SKM-1 treated with dmso at 0.1 percent for 144 hours (cell line): ENCODE measurements around the gene PRDM16.

ENCODE experiments used
- DNase-seq: peaks from one replicate; lab custom pipeline; 2025; ENCODE audit not compliant: unreplicated experiment; lab: John Stamatoyannopoulos, UW

PRDM16 gene

DNA sequence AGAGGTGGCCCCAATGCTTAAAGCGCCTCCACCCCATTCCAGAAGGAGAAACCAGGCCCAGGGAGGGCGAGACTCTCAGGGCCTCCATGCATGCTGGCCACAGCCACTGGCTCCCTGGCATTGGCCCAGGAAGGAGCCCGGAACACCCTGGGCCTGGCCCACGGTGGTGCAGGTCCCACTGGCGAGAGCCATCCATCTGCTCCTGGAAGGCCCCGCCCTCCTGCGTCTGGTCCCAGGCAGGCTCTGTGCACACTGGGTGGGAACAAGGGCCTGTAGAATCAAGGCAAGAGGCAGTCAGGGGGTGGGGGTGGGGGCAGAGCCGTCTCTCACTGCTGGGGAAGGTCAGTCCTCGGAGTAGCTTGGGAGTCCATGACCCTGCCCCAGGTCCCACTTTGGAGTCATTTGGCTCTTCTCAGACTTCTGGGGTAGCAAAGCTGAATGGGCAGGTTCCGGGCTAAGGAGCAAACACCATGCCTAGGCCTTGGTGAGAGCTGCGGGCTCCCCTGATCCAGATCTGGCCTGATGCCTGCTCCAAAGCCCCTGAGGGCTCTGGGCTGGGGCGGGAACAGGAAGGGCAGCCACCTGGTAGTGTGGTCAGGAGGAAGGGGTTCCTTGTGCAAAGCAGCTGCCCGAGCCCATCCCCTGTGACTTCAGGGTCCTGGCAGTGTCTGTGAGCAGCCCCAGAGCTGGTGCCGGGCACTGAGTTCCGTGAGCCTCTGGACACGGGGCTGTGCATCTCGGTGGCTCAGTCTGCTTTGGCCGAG, 278.4 kb downstream of the PRDM16 start:
- DNase-seq = no peak

DNA sequence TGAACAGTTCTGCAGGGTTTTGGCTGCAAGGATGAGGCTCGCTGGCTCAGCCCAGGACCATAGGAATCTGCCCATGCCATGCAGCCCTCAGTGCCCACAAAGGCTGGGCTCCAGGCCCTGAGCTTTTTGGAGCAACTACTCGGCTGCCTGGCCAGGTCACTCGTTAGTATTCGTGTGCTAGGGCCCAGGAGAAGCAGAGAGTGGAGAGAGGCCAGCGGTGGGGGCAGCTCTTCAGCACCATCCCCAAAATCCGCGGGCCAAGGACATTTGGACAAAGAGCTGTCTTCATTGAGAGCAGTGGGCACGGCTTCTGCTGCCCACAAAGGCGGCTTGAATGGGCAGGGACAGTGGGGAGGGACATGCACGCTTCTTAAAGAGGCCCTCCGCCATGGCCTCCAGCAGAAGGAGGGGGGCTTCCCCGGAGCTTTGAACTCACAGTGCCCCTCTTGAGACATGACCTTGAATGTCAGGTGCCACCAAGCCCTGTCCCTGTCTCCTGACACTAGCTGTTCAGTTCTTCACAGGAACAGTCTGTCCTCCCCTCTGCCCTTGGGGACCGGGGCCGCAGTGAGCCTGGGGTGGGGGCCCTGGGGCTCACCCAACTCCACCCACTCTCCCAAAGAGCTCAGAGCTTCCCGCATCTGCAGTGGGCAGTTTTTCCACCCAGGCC, 279.3 kb downstream of the PRDM16 start:
- DNase-seq = no peak

DNA sequence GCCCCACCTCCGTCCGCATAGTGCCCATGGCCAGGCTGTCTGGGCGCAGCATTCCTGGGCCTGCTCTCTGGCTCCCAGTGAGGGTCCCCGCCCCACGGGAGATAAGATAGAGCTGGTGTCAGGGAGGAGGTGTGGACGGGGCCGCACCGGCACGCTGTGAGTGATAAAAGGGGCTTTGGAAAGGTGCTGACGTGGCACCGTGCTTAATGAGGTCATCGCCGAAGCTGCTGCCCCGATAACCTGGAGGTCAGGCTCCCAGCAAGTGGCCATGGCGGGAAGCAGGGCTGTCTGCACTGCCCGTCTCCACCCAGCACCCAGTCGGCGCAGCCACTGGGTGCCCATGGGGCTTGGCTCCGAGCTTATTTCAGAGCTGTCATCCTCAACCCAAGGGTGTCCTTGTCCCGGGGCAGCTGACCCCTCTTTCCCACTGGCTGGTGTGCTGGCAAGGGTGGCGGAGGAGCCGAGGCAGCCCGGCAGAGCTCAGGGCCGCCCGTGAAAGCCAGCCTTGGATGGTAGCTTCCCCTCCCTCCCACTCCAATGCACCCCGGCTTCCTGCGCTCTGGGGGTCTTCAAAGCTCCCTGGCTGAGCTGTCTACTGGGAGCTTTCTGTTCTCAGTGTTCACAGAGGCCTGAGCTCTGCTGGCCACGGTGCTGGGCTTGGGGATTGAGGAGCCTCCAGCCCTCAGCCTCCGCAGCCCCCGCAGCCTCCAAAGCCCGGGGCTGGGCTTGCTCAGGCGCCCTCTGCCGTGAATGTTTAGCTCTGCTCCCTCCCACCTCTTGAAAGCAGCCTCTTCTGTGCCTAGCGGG, 280.4 kb downstream of the PRDM16 start:
- no peak for DNase-seq

DNA sequence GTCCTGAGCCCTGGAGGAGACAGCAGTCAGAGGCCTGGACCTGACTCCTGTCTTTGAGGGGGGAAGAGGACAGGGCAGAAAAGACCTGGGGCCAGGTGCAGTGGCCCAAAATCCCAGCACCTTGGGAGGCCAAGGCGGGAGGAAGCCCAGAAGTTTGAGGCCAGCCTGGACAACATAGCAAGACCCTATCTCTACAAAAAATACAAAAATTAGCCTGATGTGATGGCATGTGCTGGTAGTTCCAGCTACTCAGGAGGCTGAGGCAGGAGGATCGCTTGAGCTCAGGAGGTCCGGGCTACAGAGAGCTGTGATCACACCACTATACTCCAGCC, 280.9 kb downstream of the PRDM16 start:
- DNase-seq = no peak

DNA sequence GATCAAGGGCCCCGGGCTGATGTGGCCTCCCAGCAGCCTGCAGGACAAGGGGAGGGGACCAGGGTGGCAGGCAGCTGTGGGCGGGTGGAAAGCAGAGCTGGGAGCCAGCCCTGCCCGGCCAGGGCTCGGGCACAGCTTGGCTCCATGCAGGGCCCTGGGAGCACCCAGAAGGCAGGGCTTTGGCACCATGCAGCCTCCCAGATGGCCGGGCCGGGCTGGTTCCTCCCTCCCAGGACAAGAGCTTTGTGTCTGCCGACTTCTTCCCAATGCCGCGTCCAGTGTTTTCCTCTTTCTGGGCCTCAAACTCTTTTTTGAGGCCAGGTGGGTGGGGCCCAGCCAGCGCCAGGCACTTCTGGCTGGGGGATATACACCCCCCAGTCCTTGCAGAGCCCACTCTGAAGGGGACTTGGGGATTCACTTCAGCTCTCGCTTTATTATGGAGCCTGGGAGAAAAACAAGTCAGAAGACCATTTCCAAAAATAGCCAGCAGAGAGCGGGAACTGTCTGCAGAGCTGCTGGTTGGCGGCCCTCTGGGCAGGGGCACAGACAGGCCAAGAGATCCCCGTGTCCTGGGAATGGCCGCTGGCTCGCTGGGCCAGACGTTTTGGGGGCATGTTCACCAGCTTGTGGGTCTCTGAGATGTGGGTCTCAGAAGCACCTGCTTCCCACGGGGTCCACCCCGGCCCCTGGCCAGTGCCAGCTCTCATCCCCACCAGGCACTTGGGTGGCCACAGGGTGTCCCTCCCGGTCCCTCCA, 281.7 kb downstream of the PRDM16 start:
- no peak for DNase-seq

DNA sequence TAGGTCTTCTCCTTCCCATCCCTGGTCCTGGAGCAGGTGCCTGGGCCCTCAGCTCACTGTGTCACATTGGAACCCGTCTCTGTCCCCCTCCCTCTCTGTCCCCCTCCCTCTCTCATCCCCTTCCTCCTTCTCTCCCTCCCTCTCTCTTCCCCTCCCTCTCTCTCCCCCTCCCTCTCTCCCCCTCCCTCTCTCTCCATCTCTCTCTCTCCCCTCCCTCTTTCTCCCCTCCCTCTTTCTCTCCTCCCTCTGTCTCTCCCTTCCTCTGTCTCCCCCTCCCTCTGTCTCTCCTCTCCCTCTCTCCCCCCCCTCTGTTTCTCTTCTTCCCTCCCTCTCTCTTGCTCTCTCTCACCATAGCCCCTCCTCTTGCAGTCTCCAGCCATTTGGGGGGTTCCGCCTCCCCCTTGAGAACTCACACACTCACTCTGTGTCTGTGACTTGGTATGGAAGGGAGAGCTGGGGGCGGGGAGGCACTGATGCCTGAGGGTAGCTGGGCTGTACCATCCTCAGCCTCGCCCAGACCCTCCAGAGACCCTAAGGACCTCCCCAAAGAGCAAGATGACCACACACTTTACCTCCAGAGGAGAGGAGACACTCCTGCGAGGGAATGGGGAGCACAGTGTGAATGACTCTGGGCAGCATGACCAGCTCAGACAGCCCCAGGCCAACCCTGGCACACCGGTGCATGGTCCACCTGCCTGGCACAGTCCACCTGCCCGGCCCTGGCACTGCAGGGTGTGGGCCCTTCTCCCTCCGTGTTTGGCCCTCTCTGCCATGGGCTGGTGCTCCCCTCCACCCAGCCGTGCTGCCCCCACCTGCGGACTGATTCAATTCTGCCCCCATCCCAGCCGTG, 282.7 kb downstream of the PRDM16 start:
- DNase-seq = no peak

DNA sequence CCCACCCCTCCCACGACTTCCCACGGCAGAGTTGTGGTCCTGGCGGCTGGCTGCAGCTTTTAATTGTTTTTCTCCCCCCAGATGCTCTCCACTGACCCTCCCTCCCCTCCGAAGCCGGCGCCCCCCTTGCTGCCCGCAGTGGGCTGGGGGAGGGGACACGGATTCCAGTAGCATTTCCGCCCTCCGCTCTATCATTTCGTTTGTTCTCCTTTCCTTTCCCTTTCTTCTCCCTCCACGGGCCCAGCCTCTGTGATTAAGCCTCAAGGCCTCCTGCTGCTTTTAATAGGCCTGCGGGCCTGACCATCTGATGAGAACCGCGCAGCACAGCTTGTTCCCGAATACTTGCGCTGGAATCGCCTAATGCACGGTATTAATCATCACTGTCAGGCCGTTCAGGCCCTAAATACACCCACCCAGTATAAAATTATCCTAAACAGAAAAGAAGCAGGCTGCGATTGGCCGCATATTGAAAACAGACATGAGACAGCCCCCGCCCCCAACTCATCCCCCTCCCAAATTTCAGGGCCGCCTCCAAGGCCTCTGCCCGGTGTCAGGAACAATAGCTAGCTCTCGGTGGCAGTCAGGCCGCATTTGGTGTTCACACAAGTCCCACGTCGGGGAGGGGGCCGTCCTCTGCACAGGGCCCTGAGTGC, 283.4 kb downstream of the PRDM16 start:
- DNase-seq = no peak

DNA sequence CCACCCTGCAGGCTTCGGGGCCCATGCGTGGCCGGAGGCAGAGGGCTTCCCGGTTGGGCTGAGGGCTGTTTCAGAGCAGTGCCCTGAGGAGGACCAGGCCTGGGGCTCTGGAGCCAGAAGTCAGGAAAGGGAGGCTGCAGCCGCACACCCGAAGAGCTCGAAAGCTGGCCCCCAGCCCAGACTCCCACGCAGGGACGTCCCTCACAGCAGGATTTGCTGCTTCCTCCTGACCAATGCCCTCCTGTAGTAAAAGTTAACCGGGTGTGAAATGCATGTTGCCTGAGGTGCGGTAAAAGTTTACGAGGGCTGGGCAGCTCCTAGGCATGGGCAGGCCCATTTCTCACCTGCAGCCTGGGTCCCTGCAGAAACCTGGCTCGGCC, 283.9 kb downstream of the PRDM16 start:
- no peak for DNase-seq

DNA sequence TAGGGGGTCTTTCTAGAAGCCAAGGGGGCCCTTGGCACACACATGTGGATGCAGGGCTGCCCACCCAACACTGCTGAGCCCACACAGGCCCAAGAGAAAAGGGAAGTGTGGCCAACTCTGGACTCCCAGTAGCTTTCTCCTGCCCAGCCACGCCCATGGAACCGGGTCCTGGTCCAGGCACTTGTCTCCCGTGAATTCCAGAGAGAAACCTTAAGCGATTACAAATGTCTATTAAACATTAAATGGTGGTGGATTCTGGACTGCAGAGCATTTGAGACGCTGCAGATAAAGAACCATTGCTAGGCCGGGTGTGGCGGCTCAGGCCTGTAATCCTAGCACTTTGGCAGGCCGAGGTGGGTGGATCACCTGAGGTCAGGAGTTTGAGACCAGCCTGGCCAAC, 284.9 kb downstream of the PRDM16 start:
- DNase-seq = no peak

DNA sequence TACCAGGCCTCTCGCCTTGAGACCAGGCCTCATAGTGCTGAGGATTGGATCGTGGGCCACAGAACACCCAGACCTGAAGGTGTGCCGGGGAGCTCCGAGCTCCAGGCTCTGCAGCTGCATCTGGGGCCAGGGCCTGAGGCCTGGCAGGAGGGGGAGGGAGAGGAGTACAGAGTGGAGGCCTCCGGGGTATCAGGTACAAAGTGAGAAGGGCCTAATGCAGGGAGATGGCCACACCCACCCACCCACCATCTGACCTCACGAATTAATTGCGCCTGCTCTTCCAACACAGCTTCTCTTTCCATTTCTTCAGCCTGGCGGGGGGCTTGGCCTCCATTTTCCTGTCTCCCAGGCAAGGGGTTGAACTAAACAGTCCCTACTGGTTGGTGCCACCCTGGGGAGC, 286.1 kb downstream of the PRDM16 start:
- no peak for DNase-seq

DNA sequence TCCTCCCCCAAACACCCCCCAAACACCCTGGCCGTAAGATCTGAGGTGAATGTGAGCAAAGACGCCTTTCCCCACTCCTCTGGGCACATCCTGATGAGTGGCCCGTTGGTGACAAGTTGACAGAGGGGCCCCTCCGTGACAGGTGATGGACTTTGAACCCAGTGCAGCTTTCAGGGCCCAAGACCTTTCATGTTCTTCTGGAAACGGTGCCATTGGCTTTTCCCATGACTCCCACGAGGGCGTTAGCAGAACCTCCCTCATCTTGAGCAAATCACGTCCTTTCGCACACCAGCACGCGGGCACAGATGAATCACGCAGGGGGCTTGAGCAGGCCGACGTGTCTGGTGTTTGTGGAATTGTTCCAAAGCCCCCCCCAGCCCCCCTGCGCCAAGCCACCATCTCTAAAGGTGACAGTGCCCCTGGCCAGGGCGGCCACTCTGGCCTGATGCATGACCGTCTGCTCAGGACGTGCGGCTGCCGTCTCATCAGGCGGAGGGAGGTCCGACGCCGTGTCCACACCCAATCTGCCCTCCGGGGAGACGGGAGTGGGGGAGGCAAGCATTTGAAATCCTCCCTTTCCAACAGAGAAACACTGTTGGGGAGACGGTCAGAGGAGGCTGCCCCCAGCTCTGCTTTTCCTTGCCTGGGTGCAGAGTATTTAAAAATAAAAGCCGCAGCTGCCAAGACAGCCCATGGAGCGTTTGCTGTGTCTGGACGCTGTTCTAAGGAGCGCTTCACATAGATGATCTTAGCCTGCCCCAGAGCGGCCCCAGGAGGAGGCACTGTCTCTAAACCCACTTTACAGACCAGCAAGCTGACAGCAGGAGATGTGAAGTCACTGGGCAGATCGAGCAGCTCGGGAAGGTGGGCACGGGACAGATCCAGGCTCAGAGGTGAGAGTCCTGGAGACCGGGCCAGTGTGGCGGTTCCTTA, 287.2 kb downstream of the PRDM16 start:
- DNase-seq = no peak

DNA sequence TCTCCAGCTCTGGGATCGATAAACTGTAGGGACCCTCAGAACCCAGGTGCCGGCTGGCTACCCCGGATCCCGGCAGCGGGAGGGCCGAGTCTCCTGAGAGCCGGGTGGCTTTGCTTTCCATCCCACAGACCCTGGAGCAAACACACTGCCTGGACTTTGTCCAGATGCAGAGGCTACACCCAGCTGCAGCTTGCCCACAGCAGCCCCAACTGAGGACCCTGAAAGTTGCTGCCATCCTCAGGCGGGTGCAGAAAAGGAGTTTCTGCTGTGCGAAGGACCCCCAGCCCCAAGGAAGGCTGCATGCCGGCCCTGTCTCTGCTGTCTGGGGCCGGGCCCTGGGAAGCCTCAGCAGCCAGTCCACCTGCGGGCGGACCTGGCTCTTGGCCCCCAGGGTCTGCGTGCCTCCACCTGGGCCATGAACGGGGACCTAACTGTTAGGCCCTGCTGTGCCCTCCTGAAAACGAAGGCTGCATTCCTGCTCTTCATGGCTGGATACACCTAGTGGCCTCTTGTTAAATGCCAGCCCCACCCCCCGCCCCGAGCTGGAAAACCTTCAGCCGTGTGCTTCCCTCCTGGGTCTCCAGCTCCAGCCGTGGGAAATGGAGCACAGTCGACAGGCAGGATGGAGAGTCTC, 287.9 kb downstream of the PRDM16 start:
- DNase-seq = no peak

DNA sequence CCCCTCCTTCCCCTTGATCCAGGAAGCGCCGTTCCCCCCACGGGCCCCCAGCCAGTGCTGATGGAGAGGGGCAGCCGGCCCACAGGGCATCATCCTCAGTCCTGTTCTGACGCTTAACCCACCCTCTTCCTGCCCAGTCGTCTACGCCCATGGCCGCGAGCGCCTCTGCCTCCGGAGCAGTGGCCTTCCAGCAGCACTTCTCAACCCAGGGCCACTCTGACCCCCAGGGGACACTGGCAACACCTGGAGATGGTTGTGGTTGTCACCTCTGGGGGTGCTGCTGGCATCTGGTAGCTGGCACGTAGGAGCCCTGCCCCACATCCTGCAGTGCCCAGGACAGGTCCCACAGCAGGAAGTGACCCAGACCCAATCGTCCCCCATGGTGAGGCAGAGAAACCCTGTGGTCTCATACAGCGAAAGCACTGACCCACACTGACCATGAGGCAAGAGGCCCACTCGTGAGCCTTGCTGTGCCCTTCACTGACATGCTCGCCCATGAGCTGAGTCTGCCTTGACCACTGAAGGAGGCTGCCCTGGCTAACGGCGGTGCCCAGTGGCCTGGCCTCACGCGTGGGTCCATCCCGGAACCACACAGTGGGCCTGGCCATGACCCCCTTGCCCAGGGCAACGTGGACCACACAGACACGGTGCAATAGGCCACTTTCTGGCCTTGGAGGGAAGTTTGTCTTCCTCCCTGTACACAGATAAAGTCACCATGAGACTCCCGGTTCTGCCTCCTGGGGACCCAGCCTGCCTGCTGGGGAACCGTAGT, 288.7 kb downstream of the PRDM16 start:
- DNase-seq = no peak

DNA sequence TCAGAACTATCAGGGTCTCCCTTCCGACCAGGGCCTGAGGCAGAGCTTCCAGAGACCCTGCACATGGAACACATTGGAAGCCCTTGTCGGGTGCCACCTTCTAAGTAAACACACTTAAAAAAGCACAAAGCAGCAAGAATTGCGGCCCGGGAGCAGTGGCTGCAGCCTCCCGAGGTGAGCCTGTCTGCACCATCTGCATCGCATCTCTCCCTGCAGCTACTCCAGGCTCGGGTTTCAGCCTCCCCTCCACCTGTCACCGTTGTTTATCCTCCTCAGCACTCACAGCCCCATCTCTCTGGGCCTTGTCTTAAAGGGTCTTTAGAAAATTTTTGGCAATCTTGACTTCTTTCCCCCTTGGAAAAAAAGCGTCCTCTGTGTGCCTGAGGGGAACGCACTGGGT, 290.3 kb downstream of the PRDM16 start:
- DNase-seq = no peak

DNA sequence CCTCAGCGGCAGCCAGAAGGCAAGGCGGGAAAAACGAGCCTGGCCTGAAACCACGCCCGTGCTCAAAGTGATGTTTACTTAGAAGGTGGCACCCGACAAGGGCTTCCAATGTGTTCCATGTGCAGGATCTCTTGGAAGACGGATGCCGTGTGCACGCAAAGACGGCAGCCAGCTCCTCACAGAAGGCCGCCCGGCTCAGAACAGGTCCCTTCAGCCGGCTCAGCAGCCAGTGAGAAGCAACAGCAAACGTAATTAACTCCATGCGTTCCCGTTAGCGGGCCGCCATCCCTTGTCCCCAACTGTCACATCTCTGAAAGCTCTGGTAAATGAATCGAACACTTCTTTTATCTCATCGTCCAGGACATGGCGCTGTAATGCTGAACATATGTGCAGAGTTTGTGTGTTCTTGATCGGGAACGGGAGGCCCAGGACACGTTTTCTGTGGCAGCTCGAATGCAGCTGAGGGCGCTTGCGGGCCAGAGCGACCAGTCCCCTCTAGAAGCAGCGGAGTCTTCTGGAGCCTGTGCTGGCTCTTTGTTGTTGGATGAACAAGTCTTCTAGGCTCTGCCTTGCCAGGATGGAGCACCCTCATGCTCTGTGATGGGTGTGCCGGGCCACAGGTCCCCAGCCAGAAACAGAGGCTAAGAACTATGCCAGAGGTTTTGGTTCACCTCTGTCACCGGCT, 290.9 kb downstream of the PRDM16 start:
- DNase-seq = no peak

DNA sequence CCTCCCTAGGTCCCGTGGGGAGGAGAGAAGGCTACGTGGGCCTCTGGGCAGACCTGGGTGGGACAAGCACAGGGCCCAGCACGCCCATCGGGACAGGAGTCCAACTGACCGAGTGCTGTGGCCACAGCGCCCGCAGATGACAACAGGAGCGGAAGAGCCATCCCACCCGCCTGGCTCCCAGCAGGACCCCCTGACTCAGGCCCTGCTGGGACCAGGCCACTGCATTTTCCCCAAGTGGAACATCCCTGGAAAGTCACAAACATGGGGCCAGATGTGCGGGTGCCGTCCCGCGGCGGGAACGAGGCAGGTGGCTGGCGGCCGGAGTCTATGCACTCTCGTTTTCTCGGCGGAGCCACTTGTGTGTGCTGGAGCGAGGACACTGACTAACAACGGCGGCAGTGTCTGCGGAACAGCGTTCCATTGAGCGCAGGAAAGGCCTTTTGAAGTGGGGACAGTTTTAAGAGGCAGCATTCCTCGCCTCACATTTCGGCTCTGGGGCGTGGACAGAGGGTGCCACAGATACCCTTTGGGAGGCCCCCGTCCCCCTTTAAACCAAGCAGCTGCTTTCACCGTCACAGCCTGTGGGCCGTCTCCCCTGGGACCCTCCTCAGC, 291.7 kb downstream of the PRDM16 start:
- no peak for DNase-seq

DNA sequence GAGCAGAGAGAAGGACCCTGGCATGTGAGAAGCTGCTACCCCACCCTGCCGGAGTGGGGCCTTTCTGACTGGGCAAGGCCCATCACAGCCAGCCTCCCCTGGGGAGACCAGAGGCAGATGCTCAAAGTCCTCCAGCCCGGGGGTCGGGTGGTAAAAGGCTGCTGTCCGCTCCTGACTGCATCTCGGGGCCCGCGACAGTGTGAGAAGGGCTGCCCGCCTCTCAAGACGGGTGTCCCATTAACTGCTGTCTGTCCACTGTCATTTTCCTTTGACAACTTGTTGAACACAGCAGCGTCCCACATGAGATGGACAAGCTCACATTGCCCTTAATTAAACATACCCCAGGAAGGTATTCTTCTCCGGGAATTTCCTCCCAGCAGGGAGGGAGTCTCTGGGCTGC, 294.0 kb downstream of the PRDM16 start:
- no peak for DNase-seq
